ENCODE data around the gene IGF1R.

IGF1R gene

GRCh38 chr15:98789020-98789419 is 140.7 kb downstream of the IGF1R start:
- H3K4me1 Mint-ChIP-seq (ENCODE audit: low read depth), result peaks cover 22% of the 10 kb centered on the region
- no peak overlapping the region for H3K27ac Mint-ChIP-seq
- H3K9me3 Mint-ChIP-seq, result no peaks in the 10 kb centered on the region
- H3K4me3 Mint-ChIP-seq, result no peak overlapping the region
- no peak for DNase-seq (ENCODE audit: low spot score)
- no peaks in the 10 kb centered on the region for H3K27me3 Mint-ChIP-seq (ENCODE audit: low read depth)
- no peaks in the 10 kb centered on the region for H3K36me3 Mint-ChIP-seq (ENCODE audit: low read depth)

DNA sequence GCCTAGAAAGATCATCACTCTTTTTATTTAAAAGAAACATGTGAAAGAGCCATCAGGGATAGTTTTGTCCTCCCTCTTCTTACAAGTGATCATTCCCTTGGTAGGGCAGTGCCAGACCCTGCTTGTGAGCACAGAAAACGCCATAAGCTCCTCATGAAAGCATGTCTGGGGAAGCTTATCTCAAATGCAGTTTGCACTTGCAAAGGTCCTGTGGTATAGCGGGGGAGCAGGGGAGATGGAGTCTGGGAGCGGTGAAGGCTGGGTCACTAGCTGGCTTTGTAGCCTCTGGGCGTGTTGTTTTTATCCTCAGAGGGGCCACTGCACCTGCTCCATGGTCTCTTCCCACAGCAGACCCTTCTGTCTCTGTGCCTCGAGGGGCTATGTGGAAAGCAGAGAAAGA is 141.9 kb downstream of the IGF1R start:
- H3K27me3 Mint-ChIP-seq (ENCODE audit: low read depth), result no peaks in the 10 kb centered on the region
- no peak for DNase-seq (ENCODE audit: low spot score)
- H3K27ac Mint-ChIP-seq, result no peak overlapping the region
- peaks cover 22% of the 10 kb centered on the region for H3K4me1 Mint-ChIP-seq (ENCODE audit: low read depth)
- no peaks in the 10 kb centered on the region for H3K36me3 Mint-ChIP-seq (ENCODE audit: low read depth)
- H3K9me3 Mint-ChIP-seq, result no peaks in the 10 kb centered on the region
- no peak overlapping the region for H3K4me3 Mint-ChIP-seq

GRCh38 chr15:98791046-98791701 is 142.8 kb downstream of the IGF1R start:
- Mint-ChIP-seq H3K9me3 (no peaks in the 10 kb centered on the region), H3K36me3 (ENCODE audit: low read depth) (no peaks in the 10 kb centered on the region), H3K4me1 (ENCODE audit: low read depth) (peaks cover 21% of the 10 kb centered on the region), H3K27ac (no peak overlapping the region), H3K27me3 (ENCODE audit: low read depth) (no peaks in the 10 kb centered on the region), H3K4me3 (no peak overlapping the region)
- no peak for DNase-seq (ENCODE audit: low spot score)

- no peaks in the 10 kb centered on the region for H3K36me3 Mint-ChIP-seq (ENCODE audit: low read depth)
- no peak overlapping the region for H3K4me3 Mint-ChIP-seq
- peaks cover 21% of the 10 kb centered on the region for H3K4me1 Mint-ChIP-seq (ENCODE audit: low read depth)
- H3K27me3 Mint-ChIP-seq (ENCODE audit: low read depth), result no peaks in the 10 kb centered on the region
- H3K27ac Mint-ChIP-seq, result no peak overlapping the region
- no peak for DNase-seq (ENCODE audit: low spot score)
- H3K9me3 Mint-ChIP-seq, result no peaks in the 10 kb centered on the region
Observed at GRCh38 chr15:98792117-98792516, 143.8 kb downstream of the IGF1R start.

- DNase-seq (ENCODE audit: low spot score), result no peak
- Mint-ChIP-seq H3K4me1 (ENCODE audit: low read depth) (peaks cover 10% of the 10 kb centered on the region), H3K4me3 (no peak overlapping the region), H3K9me3 (no peaks in the 10 kb centered on the region), H3K36me3 (ENCODE audit: low read depth) (no peaks in the 10 kb centered on the region), H3K27ac (no peak overlapping the region), H3K27me3 (ENCODE audit: low read depth) (no peaks in the 10 kb centered on the region)
Observed at GRCh38 chr15:98794211-98794610, 145.9 kb downstream of the IGF1R start.

- no peak for DNase-seq (ENCODE audit: low spot score)
- Mint-ChIP-seq H3K4me3 (no peak overlapping the region), H3K9me3 (no peaks in the 10 kb centered on the region), H3K4me1 (ENCODE audit: low read depth) (peaks cover 10% of the 10 kb centered on the region), H3K36me3 (ENCODE audit: low read depth) (no peaks in the 10 kb centered on the region), H3K27ac (no peak overlapping the region), H3K27me3 (ENCODE audit: low read depth) (no peaks in the 10 kb centered on the region)
Observed at GRCh38 chr15:98794748-98795147, 146.4 kb downstream of the IGF1R start.

- Mint-ChIP-seq H3K9me3 (no peaks in the 10 kb centered on the region), H3K4me1 (ENCODE audit: low read depth) (peaks cover 5% of the 10 kb centered on the region), H3K27ac (no peak overlapping the region), H3K27me3 (ENCODE audit: low read depth) (no peaks in the 10 kb centered on the region), H3K4me3 (no peak overlapping the region), H3K36me3 (ENCODE audit: low read depth) (no peaks in the 10 kb centered on the region)
- no peak for DNase-seq (ENCODE audit: low spot score)
Observed at GRCh38 chr15:98795980-98796379, 147.6 kb downstream of the IGF1R start.

DNA sequence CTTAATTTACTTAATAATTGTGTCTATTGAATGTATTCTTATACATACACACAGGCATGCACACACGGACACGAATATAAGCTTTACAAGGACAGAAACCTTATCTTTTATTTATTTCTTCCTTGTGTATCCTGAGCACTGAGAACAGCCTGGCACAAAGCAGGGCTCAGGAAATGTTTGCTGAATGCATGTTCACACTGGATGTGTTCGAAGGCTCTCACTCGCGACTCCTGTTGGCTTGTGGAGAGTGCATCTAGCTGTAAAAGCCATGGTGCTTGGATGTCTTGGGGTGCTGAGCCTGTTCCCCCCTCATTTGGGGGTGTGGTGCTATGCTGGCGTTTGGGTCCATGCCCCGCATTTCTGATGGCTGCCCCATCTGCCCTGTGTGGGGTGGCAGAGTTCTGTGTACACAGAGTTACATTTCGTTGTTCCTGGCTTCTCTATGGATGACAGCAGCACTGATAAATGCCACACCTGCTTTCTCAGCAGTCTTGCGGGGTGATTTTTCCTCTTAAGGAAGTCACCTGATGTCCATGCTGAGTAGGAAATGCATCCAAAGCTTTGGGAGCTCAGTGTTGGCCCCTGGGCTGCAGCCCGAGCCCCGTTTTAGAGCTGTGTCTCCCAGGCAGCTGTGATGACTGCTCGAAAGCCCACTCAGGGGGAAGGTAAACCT is 148.5 kb downstream of the IGF1R start:
- Mint-ChIP-seq H3K36me3 (ENCODE audit: low read depth) (no peaks in the 10 kb centered on the region), H3K4me3 (no peak overlapping the region), H3K9me3 (no peaks in the 10 kb centered on the region), H3K27me3 (ENCODE audit: low read depth) (no peaks in the 10 kb centered on the region), H3K27ac (no peak overlapping the region), H3K4me1 (ENCODE audit: low read depth) (peaks cover 7% of the 10 kb centered on the region)
- DNase-seq (ENCODE audit: low spot score), result no peak

- H3K4me3 Mint-ChIP-seq, result no peak overlapping the region
- no peaks in the 10 kb centered on the region for H3K27me3 Mint-ChIP-seq (ENCODE audit: low read depth)
- peaks cover 4% of the 10 kb centered on the region for H3K4me1 Mint-ChIP-seq (ENCODE audit: low read depth)
- DNase-seq (ENCODE audit: low spot score), result no peak
- no peak overlapping the region for H3K27ac Mint-ChIP-seq
- no peaks in the 10 kb centered on the region for H3K9me3 Mint-ChIP-seq
- H3K36me3 Mint-ChIP-seq (ENCODE audit: low read depth), result no peaks in the 10 kb centered on the region
Observed at GRCh38 chr15:98798375-98798893, 150.1 kb downstream of the IGF1R start.

GRCh38 chr15:98799461-98800390 is 151.4 kb downstream of the IGF1R start:
- H3K4me3 Mint-ChIP-seq, result no peak overlapping the region
- no peak for DNase-seq (ENCODE audit: low spot score)
- no peaks in the 10 kb centered on the region for H3K27me3 Mint-ChIP-seq (ENCODE audit: low read depth)
- H3K9me3 Mint-ChIP-seq, result no peaks in the 10 kb centered on the region
- no peaks in the 10 kb centered on the region for H3K36me3 Mint-ChIP-seq (ENCODE audit: low read depth)
- H3K27ac Mint-ChIP-seq, result no peak overlapping the region
- peaks cover 7% of the 10 kb centered on the region for H3K4me1 Mint-ChIP-seq (ENCODE audit: low read depth)

- H3K27ac Mint-ChIP-seq, result no peak overlapping the region
- H3K4me3 Mint-ChIP-seq, result no peak overlapping the region
- H3K36me3 Mint-ChIP-seq (ENCODE audit: low read depth), result no peaks in the 10 kb centered on the region
- DNase-seq (ENCODE audit: low spot score), result no peak
- no peaks in the 10 kb centered on the region for H3K27me3 Mint-ChIP-seq (ENCODE audit: low read depth)
- no peaks in the 10 kb centered on the region for H3K9me3 Mint-ChIP-seq
- peaks cover 7% of the 10 kb centered on the region for H3K4me1 Mint-ChIP-seq (ENCODE audit: low read depth)
Observed at GRCh38 chr15:98800437-98801233, 152.3 kb downstream of the IGF1R start.

DNA sequence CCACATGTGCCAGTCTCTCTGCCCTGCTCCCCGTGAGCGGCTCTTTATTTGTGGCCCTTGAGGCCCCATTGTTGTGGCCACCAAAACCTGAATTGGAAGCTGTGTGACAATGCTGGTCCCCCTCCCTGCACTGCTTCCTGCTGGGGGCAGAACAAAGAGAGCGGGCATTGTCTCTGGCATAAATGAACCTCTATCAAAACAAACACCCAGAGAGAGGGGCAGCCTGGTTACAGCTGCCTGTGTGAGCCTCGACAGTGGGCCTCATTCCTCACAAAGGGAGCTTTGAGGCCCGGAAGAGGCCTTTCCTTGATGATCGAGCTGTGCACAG is 152.9 kb downstream of the IGF1R start:
- no peaks in the 10 kb centered on the region for H3K9me3 Mint-ChIP-seq
- no peak overlapping the region for H3K27ac Mint-ChIP-seq
- H3K27me3 Mint-ChIP-seq (ENCODE audit: low read depth), result no peaks in the 10 kb centered on the region
- DNase-seq (ENCODE audit: low spot score), result no peak
- H3K36me3 Mint-ChIP-seq (ENCODE audit: low read depth), result no peaks in the 10 kb centered on the region
- H3K4me3 Mint-ChIP-seq, result no peak overlapping the region
- peaks cover 7% of the 10 kb centered on the region for H3K4me1 Mint-ChIP-seq (ENCODE audit: low read depth)

GRCh38 chr15:98802187-98802586 is 153.8 kb downstream of the IGF1R start:
- H3K27ac Mint-ChIP-seq, result no peak overlapping the region
- H3K9me3 Mint-ChIP-seq, result no peaks in the 10 kb centered on the region
- no peak overlapping the region for H3K4me3 Mint-ChIP-seq
- H3K36me3 Mint-ChIP-seq (ENCODE audit: low read depth), result no peaks in the 10 kb centered on the region
- H3K27me3 Mint-ChIP-seq (ENCODE audit: low read depth), result no peaks in the 10 kb centered on the region
- no peak for DNase-seq (ENCODE audit: low spot score)
- H3K4me1 Mint-ChIP-seq (ENCODE audit: low read depth), result peaks cover 7% of the 10 kb centered on the region

All from T-helper 2 cell treated with Interferon-gamma antibody and Interleukin-4, amounts not matched to agents 5 μg/mL and 100 μg/mL, for 36 hours (primary cell).